ENCODE data around the gene GTF2B.
A peak's percentile ranks its signal among the peaks of the same experiment; 100 is the strongest.
"Not testable (repeated sequence)": the region's sequence is repeated elsewhere in the genome, so short reads cannot be mapped to it uniquely, and the experiment has no call there.

Gene GTF2B, protein sequence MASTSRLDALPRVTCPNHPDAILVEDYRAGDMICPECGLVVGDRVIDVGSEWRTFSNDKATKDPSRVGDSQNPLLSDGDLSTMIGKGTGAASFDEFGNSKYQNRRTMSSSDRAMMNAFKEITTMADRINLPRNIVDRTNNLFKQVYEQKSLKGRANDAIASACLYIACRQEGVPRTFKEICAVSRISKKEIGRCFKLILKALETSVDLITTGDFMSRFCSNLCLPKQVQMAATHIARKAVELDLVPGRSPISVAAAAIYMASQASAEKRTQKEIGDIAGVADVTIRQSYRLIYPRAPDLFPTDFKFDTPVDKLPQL

DNA sequence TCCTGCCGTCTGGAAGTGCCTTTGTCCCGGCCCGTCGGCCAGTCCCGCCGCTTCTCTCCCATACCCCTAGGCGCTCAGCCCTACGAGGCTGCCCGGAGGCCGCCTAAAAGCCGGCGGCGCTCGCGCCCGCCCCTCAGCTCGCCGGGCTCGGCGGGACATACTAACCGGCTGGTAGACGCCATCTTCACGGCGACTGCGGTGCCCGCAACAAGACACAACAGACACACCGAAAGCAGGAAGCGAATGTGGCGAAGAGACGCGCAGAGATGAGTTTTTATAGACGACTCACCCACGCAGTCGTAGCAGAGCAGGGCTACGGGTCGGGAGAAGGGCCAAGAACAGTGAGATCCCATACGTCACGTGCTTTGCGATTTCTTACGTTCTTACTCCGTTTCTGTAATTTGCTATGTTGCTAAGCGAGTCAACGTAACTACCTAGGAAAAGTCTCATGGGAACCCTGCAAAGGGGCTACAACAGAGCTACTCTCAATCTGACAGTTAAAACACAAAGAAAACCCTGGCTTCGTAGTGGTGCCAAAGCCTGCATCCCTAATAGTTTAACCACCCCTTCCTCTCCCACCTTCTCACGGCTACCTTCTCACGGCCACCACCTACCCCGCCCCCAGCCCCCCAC lies at the start of gene GTF2B:
GTF2B (minus strand) TSS at position 250 of the 633 bp plus-strand sequence; CDS start at position 182, 68 bp downstream.
- Histone ChIP-seq H3K36me3 (ENCODE audit: control insufficient read depth in 2 of 2, insufficient read depth in 2 of 2, low read length in 2 of 2) (peaks cover 3 to 6% of the 10 kb centered on the region in 2 donors), H3K27me3 (ENCODE audit: control insufficient read depth in 2 of 2, insufficient read depth in 2 of 2, low read length in 2 of 2) (no peaks in the 10 kb centered on the region), H3K4me1 (ENCODE audit: control insufficient read depth in 2 of 2, insufficient read depth in 2 of 2, low read length in 2 of 2) (peaks cover 5 to 14% of the 10 kb centered on the region in 2 donors), H3K4me3 (ENCODE audit: low read length in 2 of 2) (peak within 1 kb of the TSS; percentile 87 to 99), H3K27ac (ENCODE audit: low read depth in 2 of 2, low read length in 2 of 2) (peak within 1 kb of the TSS; percentile 93), H3K9ac (ENCODE audit: low read depth in 1 of 2, low read length in 2 of 2) (peak within 1 kb of the TSS; percentile 96), H3K9me3 (ENCODE audit: control insufficient read depth in 2 of 2, low read length in 2 of 2) (no peaks in the 10 kb centered on the region)

GRCh38 chr1:88938528-88938927 lies 47.2 kb upstream of the GTF2B start:
- H3K36me3 ChIP-seq (ENCODE audit: control insufficient read depth in 2 of 2, insufficient read depth in 2 of 2, low read length in 2 of 2) = peaks cover 40 to 44% of the 10 kb centered on the region in 2 donors
- H3K27ac ChIP-seq (ENCODE audit: low read depth in 2 of 2, low read length in 2 of 2); H3K27me3 ChIP-seq (ENCODE audit: control insufficient read depth in 2 of 2, insufficient read depth in 2 of 2, low read length in 2 of 2); H3K4me1 ChIP-seq (ENCODE audit: control insufficient read depth in 2 of 2, insufficient read depth in 2 of 2, low read length in 2 of 2); H3K9me3 ChIP-seq (ENCODE audit: control insufficient read depth in 2 of 2, low read length in 2 of 2); H3K4me3 ChIP-seq (ENCODE audit: low read length in 2 of 2); H3K9ac ChIP-seq (ENCODE audit: low read depth in 1 of 2, low read length in 2 of 2): not testable (repeated sequence)

- no peaks in the 10 kb centered on the region for H3K9me3 ChIP-seq (ENCODE audit: control insufficient read depth in 2 of 2, low read length in 2 of 2)
- H3K4me1 ChIP-seq (ENCODE audit: control insufficient read depth in 2 of 2, insufficient read depth in 2 of 2, low read length in 2 of 2) = no peaks in the 10 kb centered on the region
- no peak overlapping the region for H3K9ac ChIP-seq (ENCODE audit: low read depth in 1 of 2, low read length in 2 of 2)
- no peaks in the 10 kb centered on the region for H3K27me3 ChIP-seq (ENCODE audit: control insufficient read depth in 2 of 2, insufficient read depth in 2 of 2, low read length in 2 of 2)
- no peak overlapping the region for H3K27ac ChIP-seq (ENCODE audit: low read depth in 2 of 2, low read length in 2 of 2)
- peaks cover 36 to 50% of the 10 kb centered on the region in 2 donors for H3K36me3 ChIP-seq (ENCODE audit: control insufficient read depth in 2 of 2, insufficient read depth in 2 of 2, low read length in 2 of 2)
- no peak overlapping the region for H3K4me3 ChIP-seq (ENCODE audit: low read length in 2 of 2)
Observed at GRCh38 chr1:88936760-88937342, 45.5 kb upstream of the GTF2B start.

DNA sequence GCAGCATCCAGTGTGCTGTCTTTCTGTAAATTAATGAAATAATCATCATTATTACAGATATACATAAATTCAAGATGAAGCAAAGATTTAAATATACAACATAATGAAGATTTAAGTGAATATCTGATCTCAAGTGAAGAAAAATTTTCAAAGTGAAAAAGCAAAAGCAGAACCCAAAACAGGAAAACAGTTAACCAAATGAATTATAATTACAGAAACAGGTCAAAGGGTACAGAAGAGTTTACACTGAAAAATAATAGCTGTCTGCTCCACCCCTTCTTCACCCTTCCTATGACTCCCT lies 44.8 kb upstream of the GTF2B start:
- H3K4me1 ChIP-seq (ENCODE audit: control insufficient read depth in 2 of 2, insufficient read depth in 2 of 2, low read length in 2 of 2) = no peaks in the 10 kb centered on the region
- no peak overlapping the region for H3K4me3 ChIP-seq (ENCODE audit: low read length in 2 of 2)
- H3K27me3 ChIP-seq (ENCODE audit: control insufficient read depth in 2 of 2, insufficient read depth in 2 of 2, low read length in 2 of 2) = no peaks in the 10 kb centered on the region
- no peak overlapping the region for H3K27ac ChIP-seq (ENCODE audit: low read depth in 2 of 2, low read length in 2 of 2)
- no peak overlapping the region for H3K9ac ChIP-seq (ENCODE audit: low read depth in 1 of 2, low read length in 2 of 2)
- H3K36me3 ChIP-seq (ENCODE audit: control insufficient read depth in 2 of 2, insufficient read depth in 2 of 2, low read length in 2 of 2) = peaks cover 35 to 48% of the 10 kb centered on the region in 2 donors
- H3K9me3 ChIP-seq (ENCODE audit: control insufficient read depth in 2 of 2, low read length in 2 of 2) = no peaks in the 10 kb centered on the region

- Histone ChIP-seq H3K9me3 (ENCODE audit: control insufficient read depth in 2 of 2, low read length in 2 of 2) (no peaks in the 10 kb centered on the region), H3K4me1 (ENCODE audit: control insufficient read depth in 2 of 2, insufficient read depth in 2 of 2, low read length in 2 of 2) (no peaks in the 10 kb centered on the region), H3K36me3 (ENCODE audit: control insufficient read depth in 2 of 2, insufficient read depth in 2 of 2, low read length in 2 of 2) (peaks cover 30 to 46% of the 10 kb centered on the region in 2 donors), H3K9ac (ENCODE audit: low read depth in 1 of 2, low read length in 2 of 2) (no peak overlapping the region), H3K27me3 (ENCODE audit: control insufficient read depth in 2 of 2, insufficient read depth in 2 of 2, low read length in 2 of 2) (no peaks in the 10 kb centered on the region), H3K27ac (ENCODE audit: low read depth in 2 of 2, low read length in 2 of 2) (no peak overlapping the region), H3K4me3 (ENCODE audit: low read length in 2 of 2) (no peak overlapping the region)
Observed at GRCh38 chr1:88935522-88936222, 44.3 kb upstream of the GTF2B start.

GRCh38 chr1:88930176-88930575 lies 38.8 kb upstream of the GTF2B start:
- H3K4me3 ChIP-seq (ENCODE audit: low read length in 2 of 2); H3K9me3 ChIP-seq (ENCODE audit: control insufficient read depth in 2 of 2, low read length in 2 of 2); H3K27me3 ChIP-seq (ENCODE audit: control insufficient read depth in 2 of 2, insufficient read depth in 2 of 2, low read length in 2 of 2); H3K9ac ChIP-seq (ENCODE audit: low read depth in 1 of 2, low read length in 2 of 2); H3K4me1 ChIP-seq (ENCODE audit: control insufficient read depth in 2 of 2, insufficient read depth in 2 of 2, low read length in 2 of 2); H3K27ac ChIP-seq (ENCODE audit: low read depth in 2 of 2, low read length in 2 of 2): not testable (repeated sequence)
- H3K36me3 ChIP-seq (ENCODE audit: control insufficient read depth in 2 of 2, insufficient read depth in 2 of 2, low read length in 2 of 2) = peaks cover 15 to 34% of the 10 kb centered on the region in 2 donors

- no peaks in the 10 kb centered on the region for H3K27me3 ChIP-seq (ENCODE audit: control insufficient read depth in 2 of 2, insufficient read depth in 2 of 2, low read length in 2 of 2)
- no peak overlapping the region for H3K27ac ChIP-seq (ENCODE audit: low read depth in 2 of 2, low read length in 2 of 2)
- H3K36me3 ChIP-seq (ENCODE audit: control insufficient read depth in 2 of 2, insufficient read depth in 2 of 2, low read length in 2 of 2) = peaks cover 0 to 18% of the 10 kb centered on the region in 2 donors
- no peak overlapping the region for H3K4me3 ChIP-seq (ENCODE audit: low read length in 2 of 2)
- H3K9ac ChIP-seq (ENCODE audit: low read depth in 1 of 2, low read length in 2 of 2) = no peak overlapping the region
- no peaks in the 10 kb centered on the region for H3K4me1 ChIP-seq (ENCODE audit: control insufficient read depth in 2 of 2, insufficient read depth in 2 of 2, low read length in 2 of 2)
- peaks cover 0 to 3% of the 10 kb centered on the region in 2 donors for H3K9me3 ChIP-seq (ENCODE audit: control insufficient read depth in 2 of 2, low read length in 2 of 2)
Observed at GRCh38 chr1:88923224-88923623, 31.9 kb upstream of the GTF2B start.

GRCh38 chr1:88922214-88922613 lies 30.8 kb upstream of the GTF2B start:
- H3K4me1 ChIP-seq (ENCODE audit: control insufficient read depth in 2 of 2, insufficient read depth in 2 of 2, low read length in 2 of 2) = no peaks in the 10 kb centered on the region

DNA sequence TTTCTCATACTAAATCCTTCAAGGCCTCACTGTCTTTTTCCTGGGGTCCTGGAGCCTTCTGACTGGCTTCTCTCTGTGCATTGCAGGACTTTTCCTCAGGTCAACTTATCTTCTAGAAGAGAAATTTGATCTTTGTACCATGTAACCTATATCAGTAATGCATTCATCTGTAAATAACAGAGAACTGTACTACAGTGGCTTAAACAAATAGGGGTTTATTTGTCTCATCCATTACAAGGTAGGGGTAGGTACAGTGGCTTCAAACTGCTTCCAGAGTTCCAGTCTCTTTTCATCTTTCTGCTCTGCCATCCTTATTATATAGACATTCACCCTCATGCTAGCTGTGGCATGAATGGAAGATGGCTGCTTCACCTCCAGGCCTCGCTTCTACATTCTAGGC lies 29.5 kb upstream of the GTF2B start:
- no peak overlapping the region for H3K27ac ChIP-seq (ENCODE audit: low read depth in 2 of 2, low read length in 2 of 2)
- H3K9ac ChIP-seq (ENCODE audit: low read depth in 1 of 2, low read length in 2 of 2) = no peak overlapping the region
- H3K9me3 ChIP-seq (ENCODE audit: control insufficient read depth in 2 of 2, low read length in 2 of 2) = peaks cover 2 to 10% of the 10 kb centered on the region in 2 donors
- no peak overlapping the region for H3K4me3 ChIP-seq (ENCODE audit: low read length in 2 of 2)
- peaks cover 0 to 16% of the 10 kb centered on the region in 2 donors for H3K36me3 ChIP-seq (ENCODE audit: control insufficient read depth in 2 of 2, insufficient read depth in 2 of 2, low read length in 2 of 2)
- no peaks in the 10 kb centered on the region for H3K27me3 ChIP-seq (ENCODE audit: control insufficient read depth in 2 of 2, insufficient read depth in 2 of 2, low read length in 2 of 2)
- H3K4me1 ChIP-seq (ENCODE audit: control insufficient read depth in 2 of 2, insufficient read depth in 2 of 2, low read length in 2 of 2) = no peaks in the 10 kb centered on the region

More at GRCh38 chr1:88922214-88922613, 30.8 kb upstream of the GTF2B start:
- H3K9ac ChIP-seq (ENCODE audit: low read depth in 1 of 2, low read length in 2 of 2) = no peak overlapping the region
- peaks cover 2 to 10% of the 10 kb centered on the region in 2 donors for H3K9me3 ChIP-seq (ENCODE audit: control insufficient read depth in 2 of 2, low read length in 2 of 2)
- H3K27me3 ChIP-seq (ENCODE audit: control insufficient read depth in 2 of 2, insufficient read depth in 2 of 2, low read length in 2 of 2) = no peaks in the 10 kb centered on the region
- peaks cover 0 to 16% of the 10 kb centered on the region in 2 donors for H3K36me3 ChIP-seq (ENCODE audit: control insufficient read depth in 2 of 2, insufficient read depth in 2 of 2, low read length in 2 of 2)
- no peak overlapping the region for H3K27ac ChIP-seq (ENCODE audit: low read depth in 2 of 2, low read length in 2 of 2)
- H3K4me3 ChIP-seq (ENCODE audit: low read length in 2 of 2) = no peak overlapping the region

Data from mucosa of rectum (tissue), 2 donors.